Right lung (tissue), 10 donors: ENCODE results near the gene GMCL2. TPM values are rescaled to one million over a fixed set of nuclear protein-coding genes. Genes with fewer than 3 reads are reported as not detected.
"Not testable (repeated sequence)": the region's sequence is repeated elsewhere in the genome, so short reads cannot be mapped to it uniquely, and the experiment has no call there.

Experiments
- DNase-seq, 2 donors: peaks; one replicate each; pipeline ENCODE4 v3.0.0-alpha.2; 2013
- long read RNA-seq, 8 donors: transcript quantifications; one replicate each; lab custom pipeline, GENCODE V29; 2026
- polyA plus RNA-seq, 5 donors: library from polyadenylated mRNA; unstranded; fragments of 120-200 nt; gene quantifications; one replicate each; pipeline versions ENCODE4 v1.2.1 to v1.2.3, GENCODE V29; 2013; ENCODE audit warnings: inconsistent platforms in 1 of 5, low replicate concordance in 1 of 5; ENCODE audit not compliant: insufficient read length in 5 of 5, insufficient read depth in 1 of 5

The GMCL2 gene
- not detected for polyA plus RNA-seq
- long read RNA-seq, donor 1, result 0 reads
- long read RNA-seq, donor 2, result 0 reads
- long read RNA-seq, donor 3, result 0 reads
- long read RNA-seq, donor 4, result 0 reads
- long read RNA-seq, donor 5, result 0 reads
- long read RNA-seq, donor 6, result 0 reads
- long read RNA-seq, donor 7, result 0 reads
- long read RNA-seq, donor 8, result 0 reads

- no peak for DNase-seq
Measured at GRCh38 chr5:178187014-178187413, at the start of gene GMCL2. TSS of gene GMCL2 (minus strand) at chr5:178187371. CDS start at chr5:178187299, 72 bp downstream.

GRCh38 chr5:178236679-178237078, 49.5 kb upstream of the GMCL2 start:
- no peak for DNase-seq

- no peak for DNase-seq
Measured at GRCh38 chr5:178236126-178236525, 49.0 kb upstream of the GMCL2 start.

- DNase-seq, result no peak
Measured at GRCh38 chr5:178235588-178235974, 48.4 kb upstream of the GMCL2 start.

GRCh38 chr5:178234750-178235587, 47.8 kb upstream of the GMCL2 start:
- DNase-seq, result peak; percentile 40 to 56

GRCh38 chr5:178234121-178234749, 47.1 kb upstream of the GMCL2 start:
- no peak for DNase-seq

GRCh38 chr5:178232920-178233429, 45.8 kb upstream of the GMCL2 start:
- no peak for DNase-seq

- DNase-seq, result peak; percentile 62 to 73
Measured at GRCh38 chr5:178232124-178232919, 45.2 kb upstream of the GMCL2 start, which contains the start of gene PHYKPL. TSS of gene PHYKPL (minus strand) at chr5:178232802. CDS start at chr5:178232550, 252 bp downstream.

- DNase-seq, result no peak
Measured at GRCh38 chr5:178231539-178232123, 44.5 kb upstream of the GMCL2 start.

- no peak for DNase-seq
Measured at GRCh38 chr5:178230879-178231538, 43.8 kb upstream of the GMCL2 start.

GRCh38 chr5:178229861-178230260, 42.7 kb upstream of the GMCL2 start:
- no peak for DNase-seq

- not testable (repeated sequence) for DNase-seq
Measured at GRCh38 chr5:178229111-178229510, 41.9 kb upstream of the GMCL2 start.

- DNase-seq, result no peak
Measured at GRCh38 chr5:178228609-178229008, 41.4 kb upstream of the GMCL2 start.

GRCh38 chr5:178227929-178228328, 40.8 kb upstream of the GMCL2 start:
- DNase-seq, result no peak

- DNase-seq, result no peak
Measured at GRCh38 chr5:178227138-178227659, 40.0 kb upstream of the GMCL2 start.

- no peak for DNase-seq
Measured at GRCh38 chr5:178225174-178225573, 38.0 kb upstream of the GMCL2 start.

GRCh38 chr5:178224403-178224802, 37.2 kb upstream of the GMCL2 start:
- DNase-seq, result no peak

GRCh38 chr5:178223828-178224335, 36.7 kb upstream of the GMCL2 start:
- no peak for DNase-seq

GRCh38 chr5:178223196-178223773, 36.1 kb upstream of the GMCL2 start:
- DNase-seq, result no peak

GRCh38 chr5:178222292-178222691, 35.1 kb upstream of the GMCL2 start:
- no peak for DNase-seq
